ENCODE data around the gene FBXL19. TPM values are rescaled to one million over a fixed set of nuclear protein-coding genes. Genes with fewer than 3 reads are reported as not detected.

The FBXL19 gene
- total RNA-seq, 1 donor from 2014 or later, result 66.9 TPM

GRCh38 chr16:30924913-30925631, 1.7 kb downstream of the FBXL19 start:
- Histone ChIP-seq H3K36me3 (peaks cover 4 to 5% of the 10 kb centered on the region in 2 donors), H3K27ac (peak overlapping the region; percentile 95 to 97), H3K27me3 (no peaks in the 10 kb centered on the region), H3K9me3 (no peaks in the 10 kb centered on the region), H3K4me1 (peaks cover 3 to 4% of the 10 kb centered on the region in 2 donors), H3K4me3 (peak overlapping the region; percentile 71 to 82)
- intact Hi-C loops (cut with DNase I), result loop anchor here (2.0 kb wide), 1 partner anchor 16 kb away; no protein-coding TSS in a partner anchor
- no peak for TF ChIP-seq CTCF (IDR thresholded peaks at IDR 0.05)
- no peak for DNase-seq (ENCODE audit: low spot score in 2 of 2)

- TF ChIP-seq CTCF (IDR thresholded peaks at IDR 0.05), result no peak
- H3K27ac ChIP-seq, result no peak overlapping the region
- no peaks in the 10 kb centered on the region for H3K9me3 ChIP-seq
- no peak overlapping the region for H3K4me3 ChIP-seq
- H3K4me1 ChIP-seq, result peaks cover 3 to 4% of the 10 kb centered on the region in 2 donors
- DNase-seq (ENCODE audit: low spot score in 2 of 2), result no peak
- intact Hi-C loops (cut with DNase I), result loop anchor here (2.0 kb wide), 1 partner anchor 15 kb away; no protein-coding TSS in a partner anchor
- no peaks in the 10 kb centered on the region for H3K27me3 ChIP-seq
- peaks cover 9 to 10% of the 10 kb centered on the region in 2 donors for H3K36me3 ChIP-seq
Measured at GRCh38 chr16:30925632-30925987, 2.2 kb downstream of the FBXL19 start.

GRCh38 chr16:30925995-30926811, 2.8 kb downstream of the FBXL19 start:
- DNase-seq (ENCODE audit: low spot score in 2 of 2), result no peak
- peaks cover 10 to 14% of the 10 kb centered on the region in 2 donors for H3K36me3 ChIP-seq
- no peaks in the 10 kb centered on the region for H3K9me3 ChIP-seq
- intact Hi-C loops (cut with DNase I), result loop anchor here (2.0 kb wide), 1 partner anchor 15 kb away; no protein-coding TSS in a partner anchor
- no peak overlapping the region for H3K27ac ChIP-seq
- no peak overlapping the region for H3K4me3 ChIP-seq
- TF ChIP-seq CTCF (IDR thresholded peaks at IDR 0.05), result no peak
- H3K27me3 ChIP-seq, result no peaks in the 10 kb centered on the region
- H3K4me1 ChIP-seq, result peaks cover 3 to 4% of the 10 kb centered on the region in 2 donors

GRCh38 chr16:30926937-30927788, 3.8 kb downstream of the FBXL19 start:
- H3K36me3 ChIP-seq, result peaks cover 10 to 19% of the 10 kb centered on the region in 2 donors
- H3K4me1 ChIP-seq, result peaks cover 0 to 4% of the 10 kb centered on the region in 2 donors
- no peaks in the 10 kb centered on the region for H3K27me3 ChIP-seq
- H3K9me3 ChIP-seq, result no peaks in the 10 kb centered on the region
- intact Hi-C loops (cut with DNase I), result no loop called here
- H3K27ac ChIP-seq, result peak overlapping the region in 1 of 2 donors; percentile 27
- DNase-seq (ENCODE audit: low spot score in 2 of 2), result no peak
- no peak for TF ChIP-seq CTCF (IDR thresholded peaks at IDR 0.05)
- H3K4me3 ChIP-seq, result no peak overlapping the region

GRCh38 chr16:30927789-30928378, 4.5 kb downstream of the FBXL19 start:
- intact Hi-C loops (cut with DNase I), result no loop called here
- Histone ChIP-seq H3K4me1 (peaks cover 0 to 4% of the 10 kb centered on the region in 2 donors), H3K36me3 (peaks cover 10 to 25% of the 10 kb centered on the region in 2 donors), H3K27ac (peak overlapping the region in 1 of 2 donors; percentile 27), H3K4me3 (no peak overlapping the region), H3K27me3 (no peaks in the 10 kb centered on the region), H3K9me3 (no peaks in the 10 kb centered on the region)
- TF ChIP-seq CTCF (IDR thresholded peaks at IDR 0.05), result no peak
- DNase-seq (ENCODE audit: low spot score in 2 of 2), result no peak
